HepG2 (cell line): ENCODE results near the gene KCNAB2. TPM values are rescaled to one million over a fixed set of nuclear protein-coding genes. Genes with fewer than 3 reads are reported as not detected.

Source experiments
- CREB1 ChIP-seq, 2 experiments: fragments of 450-650 bp in 1 of 2; IDR thresholded peaks; 2 replicates each; pipeline ENCODE4 v1.6.1; 2016 to 2017; ENCODE audit warnings: control low read depth in 1 of 2, mild to moderate bottlenecking in 1 of 2, missing compliant biosample characterization in 1 of 2, missing genetic modification characterization in 1 of 2
- DDIT3 ChIP-seq: sonication (generic); formaldehyde crosslinking; IDR thresholded peaks from 2 replicates; pipeline ENCODE4 v1.4.0; 2020; ENCODE audit warnings: mild to moderate bottlenecking, missing genetic modification reagents
- KLF12 ChIP-seq: sonication (generic); formaldehyde crosslinking; IDR thresholded peaks from 2 replicates; pipeline ENCODE4 v1.4.0; 2020; ENCODE audit warnings: missing genetic modification reagents, borderline replicate concordance
- MAF1 ChIP-seq: sonication (generic); formaldehyde crosslinking; IDR thresholded peaks from 2 replicates; pipeline ENCODE4 v1.5.0; 2020; ENCODE audit warnings: missing genetic modification reagents, borderline replicate concordance
- MXD1 ChIP-seq: sonication (generic); formaldehyde crosslinking; IDR thresholded peaks from 2 replicates; pipeline ENCODE4 v1.4.0; 2020; ENCODE audit warnings: mild to moderate bottlenecking, missing genetic modification reagents
- NFKBIZ ChIP-seq: IDR thresholded peaks from 2 replicates; pipeline ENCODE4 v1.6.1; 2018; ENCODE audit warnings: missing genetic modification reagents, missing compliant biosample characterization
- NR3C1 ChIP-seq: sonication (generic); formaldehyde crosslinking; IDR thresholded peaks from 2 replicates; pipeline ENCODE4 v1.4.0; 2020; ENCODE audit warnings: missing genetic modification reagents
- POGK ChIP-seq: sonication (generic); formaldehyde crosslinking; conservative IDR thresholded peaks from 2 replicates; pipeline ENCODE4 v1.8.0; 2022; ENCODE audit warnings: mild to moderate bottlenecking, moderate library complexity, missing genetic modification reagents
- PRDM10 ChIP-seq: sonication (generic); formaldehyde crosslinking; IDR thresholded peaks from 2 replicates; pipeline ENCODE4 v1.4.0; 2020; ENCODE audit warnings: low read depth, missing genetic modification reagents
- SPEN ChIP-seq: sonication (generic); formaldehyde crosslinking; IDR thresholded peaks from 2 replicates; pipeline ENCODE4 v1.5.1; 2020; ENCODE audit warnings: low read depth, mild to moderate bottlenecking, missing genetic modification reagents
- TCF7 ChIP-seq: sonication (generic); IDR thresholded peaks from 2 replicates; pipeline ENCODE4 v1.6.1; 2016; ENCODE audit warnings: antibody characterized with exemption, low read depth
- ZMAT3 ChIP-seq: sonication (generic); formaldehyde crosslinking; conservative IDR thresholded peaks from 2 replicates; pipeline ENCODE4 v1.7.0; 2021; ENCODE audit warnings: missing genetic modification reagents
- ZNF253 ChIP-seq: sonication (generic); formaldehyde crosslinking; IDR thresholded peaks from 2 replicates; pipeline ENCODE4 v1.8.0; 2022; ENCODE audit warnings: mild to moderate bottlenecking, missing genetic modification reagents, borderline replicate concordance
- ZNF317 ChIP-seq: sonication (generic); formaldehyde crosslinking; IDR thresholded peaks from 2 replicates; pipeline ENCODE4 v1.5.0; 2020; ENCODE audit warnings: mild to moderate bottlenecking, missing genetic modification reagents
- ZNF558 ChIP-seq: sonication (generic); formaldehyde crosslinking; IDR thresholded peaks from 2 replicates; pipeline ENCODE4 v1.9.0; 2022; ENCODE audit warnings: mild to moderate bottlenecking, missing genetic modification reagents, borderline replicate concordance
- ZNF570 ChIP-seq: sonication (generic); formaldehyde crosslinking; IDR thresholded peaks from 2 replicates; pipeline ENCODE4 v1.4.0; 2020; ENCODE audit warnings: mild to moderate bottlenecking, missing genetic modification reagents, borderline replicate concordance
- ZNF83 ChIP-seq: sonication (generic); formaldehyde crosslinking; IDR thresholded peaks from 2 replicates; pipeline ENCODE4 v1.4.0; 2020; ENCODE audit warnings: missing genetic modification reagents, mild to moderate bottlenecking, borderline replicate concordance
- ZNF883 ChIP-seq: sonication (generic); formaldehyde crosslinking; IDR thresholded peaks from 2 replicates; pipeline ENCODE4 v1.5.1; 2020; ENCODE audit warnings: mild to moderate bottlenecking, missing genetic modification reagents; ENCODE audit errors: not compliant biosample characterization
- ZSCAN29 ChIP-seq: sonication (generic); formaldehyde crosslinking; conservative IDR thresholded peaks from 2 replicates; pipeline ENCODE4 v1.4.0; 2020; ENCODE audit warnings: mild to moderate bottlenecking, missing genetic modification reagents
- polyA plus RNA-seq, 8 experiments: library from polyadenylated mRNA; depleted of rRNA in 3 of 8; stranded (reverse) in 7 of 8; unstranded in 1 of 8; fragments of >200 nt; fragmentation: Illumina TruSeq in 4 of 8; extraction: Trizol in 4 of 8; gene quantifications; 2 replicates each; pipeline versions ENCODE4 v1.2.1 to v1.2.3, GENCODE V29; 2011 to 2016; ENCODE audit warnings: low read depth in 4 of 8, missing spikeins in 1 of 8, mixed read lengths in 1 of 8; ENCODE audit not compliant: insufficient read depth in 1 of 8
- total RNA-seq, 5 experiments: library from RNA; depleted of rRNA; stranded (reverse); fragments of >200 nt; fragmentation: Illumina TruSeq; extraction: Trizol; gene quantifications; 2 replicates each; pipeline ENCODE4 v1.2.3, GENCODE V29; 2016; ENCODE audit warnings: low read depth in 1 of 5
- TF ChIP-seq, protein P1 (sequence below): sonication (generic); formaldehyde crosslinking; IDR thresholded peaks from 2 replicates; pipeline ENCODE4 v1.4.0; 2020; ENCODE audit warnings: missing genetic modification reagents

Gene KCNAB2
- total and polyA plus RNA-seq, 2 of the 13 experiments (the other 11 are each of a cell fraction or from before 2014, with no cell fraction given) = 6.2 to 8.8 TPM

DNA sequence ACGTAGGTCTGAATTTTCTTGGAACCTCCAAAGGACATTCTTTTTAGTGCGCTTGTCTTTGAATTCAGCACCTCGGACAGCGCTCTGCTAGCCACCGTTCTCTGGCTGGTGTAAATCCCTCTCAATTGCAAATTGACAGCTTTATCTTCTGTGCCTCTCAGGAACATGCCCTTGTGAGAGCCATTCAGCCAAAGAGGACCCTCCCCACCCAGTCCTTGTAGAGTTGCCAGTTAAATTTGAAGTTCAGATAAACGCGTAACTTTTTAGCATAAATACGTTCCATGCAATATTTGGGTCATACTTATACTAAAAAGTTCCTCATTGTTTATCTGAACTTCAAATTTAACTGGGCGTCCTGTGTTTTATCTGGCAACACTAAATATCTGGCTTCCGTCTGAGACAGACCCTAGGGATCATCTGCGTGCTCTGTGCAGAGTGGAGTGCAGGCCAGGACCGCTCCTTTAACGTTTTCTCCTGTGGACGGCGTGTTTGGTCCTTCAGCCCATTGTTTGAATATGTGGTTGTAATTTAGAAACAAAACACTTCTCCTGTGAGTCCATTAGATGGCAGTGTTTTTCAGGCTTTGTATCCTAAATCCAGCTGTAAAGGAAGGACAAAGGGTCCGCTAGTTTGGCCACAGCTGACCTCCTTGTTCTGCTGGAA lies 7.0 kb downstream of the KCNAB2 start (continued):
- TF ChIP-seq ZNF83 (CRISPR knock-in tag) = no peak
- TF ChIP-seq ZNF317 (CRISPR knock-in tag) = no peak
- TF ChIP-seq KLF12 (CRISPR knock-in tag) = no peak
- no peak; the same call in 1 of the 2 replicates for TF ChIP-seq POGK
- TF ChIP-seq ZMAT3 (CRISPR knock-in tag) = 0 out of 2 replicates have a peak, but pooled peaks have one; percentile 41
- TF ChIP-seq NFKBIZ (CRISPR knock-in tag) = no peak
- TF ChIP-seq ZNF883 (CRISPR knock-in tag) = no peak
- TF ChIP-seq MXD1 (CRISPR knock-in tag) = no peak
- no peak for TF ChIP-seq ZSCAN29 (CRISPR knock-in tag)
- no peak for TF ChIP-seq DDIT3 (CRISPR knock-in tag)
- TF ChIP-seq TCF7 = no peak
- TF ChIP-seq MAF1 = no peak
- no peak for TF ChIP-seq ZNF253 (CRISPR knock-in tag)
- no peak for TF ChIP-seq SPEN (CRISPR knock-in tag)
- no peak for TF ChIP-seq NR3C1
- no peak for TF ChIP-seq CREB1 (IDR thresholded peaks at IDR 0.05)
- no peak for TF ChIP-seq CREB1 (CRISPR knock-in tag; IDR thresholded peaks at IDR 0.05)
- TF ChIP-seq ZNF570 (CRISPR knock-in tag) = no peak
- no peak for TF ChIP-seq PRDM10 (CRISPR knock-in tag)
- TF ChIP-seq, protein P1, sequence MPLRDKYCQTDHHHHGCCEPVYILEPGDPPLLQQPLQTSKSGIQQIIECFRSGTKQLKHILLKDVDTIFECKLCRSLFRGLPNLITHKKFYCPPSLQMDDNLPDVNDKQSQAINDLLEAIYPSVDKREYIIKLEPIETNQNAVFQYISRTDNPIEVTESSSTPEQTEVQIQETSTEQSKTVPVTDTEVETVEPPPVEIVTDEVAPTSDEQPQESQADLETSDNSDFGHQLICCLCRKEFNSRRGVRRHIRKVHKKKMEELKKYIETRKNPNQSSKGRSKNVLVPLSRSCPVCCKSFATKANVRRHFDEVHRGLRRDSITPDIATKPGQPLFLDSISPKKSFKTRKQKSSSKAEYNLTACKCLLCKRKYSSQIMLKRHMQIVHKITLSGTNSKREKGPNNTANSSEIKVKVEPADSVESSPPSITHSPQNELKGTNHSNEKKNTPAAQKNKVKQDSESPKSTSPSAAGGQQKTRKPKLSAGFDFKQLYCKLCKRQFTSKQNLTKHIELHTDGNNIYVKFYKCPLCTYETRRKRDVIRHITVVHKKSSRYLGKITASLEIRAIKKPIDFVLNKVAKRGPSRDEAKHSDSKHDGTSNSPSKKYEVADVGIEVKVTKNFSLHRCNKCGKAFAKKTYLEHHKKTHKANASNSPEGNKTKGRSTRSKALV = 0 out of 2 replicates have a peak, but pooled peaks have one; percentile 56
- TF ChIP-seq ZNF558 (CRISPR knock-in tag) = peak; percentile 35; the same call in 1 of the 2 replicates
